ENCODE measurements around the gene GATD1.

The GATD1 gene

GRCh38 chr11:799641-800316 lies 22.5 kb upstream of the GATD1 start:
- TF ChIP-seq CTCF (IDR thresholded peaks at IDR 0.05; ENCODE audit: low read depth, low read length, missing control alignments) = no peak
- no peak overlapping the region for H3K4me3 ChIP-seq (replicated peaks; ENCODE audit: low read depth, low read length)
- DNase-seq (ENCODE audit: extremely low read depth, low read depth) = no peak

GRCh38 chr11:798093-798713 lies 20.9 kb upstream of the GATD1 start, which contains the start of gene SLC25A22:
TSS of gene SLC25A22 (minus strand) at chr11:798281. CDS start at chr11:795006, 3,275 bp downstream.
- TF ChIP-seq CTCF (IDR thresholded peaks at IDR 0.05; ENCODE audit: low read depth, low read length, missing control alignments) = peak; percentile 51
- DNase-seq (ENCODE audit: extremely low read depth, low read depth) = no peak

GRCh38 chr11:797296-798092 lies 20.2 kb upstream of the GATD1 start:
- TF ChIP-seq CTCF (IDR thresholded peaks at IDR 0.05; ENCODE audit: low read depth, low read length, missing control alignments) = no peak
- peak overlapping the region; percentile 79 for H3K4me3 ChIP-seq (replicated peaks; ENCODE audit: low read depth, low read length)
- DNase-seq (ENCODE audit: extremely low read depth, low read depth) = no peak

More at GRCh38 chr11:798093-798713, 20.9 kb upstream of the GATD1 start, which contains the start of gene SLC25A22:
- H3K4me3 ChIP-seq (replicated peaks; ENCODE audit: low read depth, low read length) = peak within 1 kb of the TSS; percentile 79

- DNase-seq (ENCODE audit: extremely low read depth, low read depth) = no peak
- H3K4me3 ChIP-seq (replicated peaks; ENCODE audit: low read depth, low read length) = peak overlapping the region; percentile 79
These were observed 19.4 kb upstream of the GATD1 start for GRCh38 chr11:796565-797295.

GRCh38 chr11:795634-796564 lies 18.6 kb upstream of the GATD1 start:
- no peak for DNase-seq (ENCODE audit: extremely low read depth, low read depth)
- H3K4me3 ChIP-seq (replicated peaks; ENCODE audit: low read depth, low read length) = peak overlapping the region; percentile 79
- no peak for TF ChIP-seq CTCF (IDR thresholded peaks at IDR 0.05; ENCODE audit: low read depth, low read length, missing control alignments)

More at GRCh38 chr11:796565-797295, 19.4 kb upstream of the GATD1 start:
- no peak for TF ChIP-seq CTCF (IDR thresholded peaks at IDR 0.05; ENCODE audit: low read depth, low read length, missing control alignments)
